SU-DHL-6 (cell line): ENCODE measurements around the gene MPC1L.

Source experiments
- EZH2phosphoT487 ChIP-seq: fragments of 200-600 bp; sonication (generic), shearing (Covaris generic); conservative IDR thresholded peaks from 2 replicates; pipeline ENCODE4 v1.6.1; 2018; ENCODE audit warnings: mild to moderate bottlenecking, antibody characterized with exemption, low read length, moderate library complexity, mixed read lengths
- TF ChIP-seq, protein P1 (sequence below): fragments of 200-600 bp; sonication (generic); IDR thresholded peaks from one replicate; pipeline ENCODE4 v1.5.1; 2017; ENCODE audit warnings: antibody characterized with exemption, mild to moderate bottlenecking, low read length, moderate library complexity; ENCODE audit not compliant: insufficient read depth, poor library complexity, severe bottlenecking

- TF ChIP-seq EZH2phosphoT487 = no peak
- TF ChIP-seq, protein P1, sequence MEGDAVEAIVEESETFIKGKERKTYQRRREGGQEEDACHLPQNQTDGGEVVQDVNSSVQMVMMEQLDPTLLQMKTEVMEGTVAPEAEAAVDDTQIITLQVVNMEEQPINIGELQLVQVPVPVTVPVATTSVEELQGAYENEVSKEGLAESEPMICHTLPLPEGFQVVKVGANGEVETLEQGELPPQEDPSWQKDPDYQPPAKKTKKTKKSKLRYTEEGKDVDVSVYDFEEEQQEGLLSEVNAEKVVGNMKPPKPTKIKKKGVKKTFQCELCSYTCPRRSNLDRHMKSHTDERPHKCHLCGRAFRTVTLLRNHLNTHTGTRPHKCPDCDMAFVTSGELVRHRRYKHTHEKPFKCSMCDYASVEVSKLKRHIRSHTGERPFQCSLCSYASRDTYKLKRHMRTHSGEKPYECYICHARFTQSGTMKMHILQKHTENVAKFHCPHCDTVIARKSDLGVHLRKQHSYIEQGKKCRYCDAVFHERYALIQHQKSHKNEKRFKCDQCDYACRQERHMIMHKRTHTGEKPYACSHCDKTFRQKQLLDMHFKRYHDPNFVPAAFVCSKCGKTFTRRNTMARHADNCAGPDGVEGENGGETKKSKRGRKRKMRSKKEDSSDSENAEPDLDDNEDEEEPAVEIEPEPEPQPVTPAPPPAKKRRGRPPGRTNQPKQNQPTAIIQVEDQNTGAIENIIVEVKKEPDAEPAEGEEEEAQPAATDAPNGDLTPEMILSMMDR = no peak
Observed at GRCh38 chrX:40578039-40578695, 45.1 kb upstream of the MPC1L start.
